ENCODE measurements around the gene MYBL2. TPM values are rescaled to one million over a fixed set of nuclear protein-coding genes. Genes with fewer than 3 reads are reported as not detected.

The MYBL2 gene
- total RNA-seq, 1 donor from 2014 or later = 24.3 TPM

- Mint-ChIP-seq H3K27ac (no peak overlapping the region), H3K9me3 (no peaks in the 10 kb centered on the region)
- DNase-seq (ENCODE audit: low spot score in 2 of 2, unreplicated experiment in 2 of 2) = no peak
These were observed 48.6 kb downstream of the MYBL2 start for GRCh38 chr20:43715511-43715910.

GRCh38 chr20:43716123-43716522 lies 49.2 kb downstream of the MYBL2 start:
- no peak overlapping the region for H3K27ac Mint-ChIP-seq
- TF ChIP-seq CTCF (IDR thresholded peaks at IDR 0.05; ENCODE audit: unreplicated experiment) = no peak
- peaks cover 2% of the 10 kb centered on the region for H3K27me3 Mint-ChIP-seq (ENCODE audit: low read depth)
- no peak for DNase-seq (ENCODE audit: low spot score in 2 of 2, unreplicated experiment in 2 of 2)
- H3K4me3 Mint-ChIP-seq = no peak overlapping the region
- H3K4me1 Mint-ChIP-seq = no peaks in the 10 kb centered on the region
- no peaks in the 10 kb centered on the region for H3K9me3 Mint-ChIP-seq
- peaks cover 3% of the 10 kb centered on the region for H3K36me3 Mint-ChIP-seq

More at GRCh38 chr20:43715511-43715910, 48.6 kb downstream of the MYBL2 start:
- Mint-ChIP-seq H3K27me3 (ENCODE audit: low read depth) (peaks cover 2% of the 10 kb centered on the region), H3K4me1 (no peaks in the 10 kb centered on the region), H3K36me3 (peaks cover 3% of the 10 kb centered on the region), H3K4me3 (no peak overlapping the region)
- no peak for TF ChIP-seq CTCF (IDR thresholded peaks at IDR 0.05; ENCODE audit: unreplicated experiment)

- no peak for DNase-seq (ENCODE audit: low spot score in 2 of 2, unreplicated experiment in 2 of 2)
- Mint-ChIP-seq H3K36me3 (peaks cover 3% of the 10 kb centered on the region), H3K27ac (no peak overlapping the region), H3K4me3 (no peak overlapping the region), H3K27me3 (ENCODE audit: low read depth) (peaks cover 2% of the 10 kb centered on the region), H3K9me3 (no peaks in the 10 kb centered on the region), H3K4me1 (no peaks in the 10 kb centered on the region)
- TF ChIP-seq CTCF (IDR thresholded peaks at IDR 0.05; ENCODE audit: unreplicated experiment) = no peak
These were observed 50.1 kb downstream of the MYBL2 start for GRCh38 chr20:43716757-43717615.

GRCh38 chr20:43717616-43717995 lies 50.7 kb downstream of the MYBL2 start:
- H3K9me3 Mint-ChIP-seq = no peaks in the 10 kb centered on the region
- TF ChIP-seq CTCF (IDR thresholded peaks at IDR 0.05; ENCODE audit: unreplicated experiment) = no peak
- DNase-seq (ENCODE audit: low spot score in 2 of 2, unreplicated experiment in 2 of 2) = no peak
- no peak overlapping the region for H3K4me3 Mint-ChIP-seq
- peaks cover 2% of the 10 kb centered on the region for H3K27me3 Mint-ChIP-seq (ENCODE audit: low read depth)
- H3K27ac Mint-ChIP-seq = no peak overlapping the region
- peaks cover 3% of the 10 kb centered on the region for H3K36me3 Mint-ChIP-seq
- no peaks in the 10 kb centered on the region for H3K4me1 Mint-ChIP-seq

- Mint-ChIP-seq H3K4me3 (no peak overlapping the region), H3K36me3 (peaks cover 3% of the 10 kb centered on the region), H3K27me3 (ENCODE audit: low read depth) (peaks cover 2% of the 10 kb centered on the region), H3K27ac (no peak overlapping the region), H3K9me3 (no peaks in the 10 kb centered on the region), H3K4me1 (no peaks in the 10 kb centered on the region)
- no peak for DNase-seq (ENCODE audit: low spot score in 2 of 2, unreplicated experiment in 2 of 2)
- no peak for TF ChIP-seq CTCF (IDR thresholded peaks at IDR 0.05; ENCODE audit: unreplicated experiment)
These were observed 53.1 kb downstream of the MYBL2 start for GRCh38 chr20:43720007-43720406.
